ENCODE results near the gene SNRPD1.

SNRPD1 gene

DNA sequence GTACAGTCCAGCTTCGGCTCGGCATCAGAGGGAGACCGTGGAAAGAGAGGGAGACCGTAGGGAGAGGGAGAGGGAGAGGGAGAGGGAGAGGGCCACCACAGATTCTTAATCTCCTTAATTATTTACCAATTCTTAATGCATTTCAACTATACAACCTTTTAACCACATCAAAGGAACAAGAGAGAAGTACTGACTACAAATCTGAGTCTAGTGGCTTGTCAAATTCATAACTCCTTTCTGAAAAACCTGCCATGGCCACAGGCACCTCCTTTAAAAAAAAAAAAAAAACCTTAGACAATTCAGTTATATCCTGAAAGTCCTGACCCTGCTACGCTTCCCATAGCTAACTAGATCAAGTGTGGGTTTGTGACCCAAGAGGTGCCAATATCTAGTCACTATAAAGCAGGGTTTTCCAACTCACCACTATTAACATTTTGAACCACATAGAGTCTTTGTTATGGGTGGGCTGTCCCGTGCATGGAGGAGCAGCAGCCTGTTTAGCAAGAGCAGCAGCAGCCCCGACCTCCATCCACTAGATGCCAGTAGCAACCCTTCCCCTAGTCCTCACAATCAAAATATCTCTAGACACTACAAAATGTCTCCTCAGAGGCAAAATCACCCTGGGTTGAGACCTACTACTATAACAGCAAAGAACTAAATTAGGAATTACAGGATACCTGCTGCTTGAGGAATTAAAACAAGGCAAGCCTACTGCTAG is 18.4 kb upstream of the SNRPD1 start:
- Histone ChIP-seq H3K4me1 (ENCODE audit: insufficient read depth, poor library complexity, severe bottlenecking) (peaks cover 14% of the 10 kb centered on the region), H3K27me3 (ENCODE audit: insufficient read depth, poor library complexity, severe bottlenecking) (no peaks in the 10 kb centered on the region), H3K9me3 (ENCODE audit: severe bottlenecking) (no peaks in the 10 kb centered on the region), H3K4me3 (ENCODE audit: severe bottlenecking) (no peak overlapping the region), H3K27ac (ENCODE audit: poor library complexity, severe bottlenecking) (no peak overlapping the region), H3K36me3 (ENCODE audit: low read depth) (peaks cover 4% of the 10 kb centered on the region)
- DNase-seq (ENCODE audit: low spot score): no peak
- TF ChIP-seq, protein P1, sequence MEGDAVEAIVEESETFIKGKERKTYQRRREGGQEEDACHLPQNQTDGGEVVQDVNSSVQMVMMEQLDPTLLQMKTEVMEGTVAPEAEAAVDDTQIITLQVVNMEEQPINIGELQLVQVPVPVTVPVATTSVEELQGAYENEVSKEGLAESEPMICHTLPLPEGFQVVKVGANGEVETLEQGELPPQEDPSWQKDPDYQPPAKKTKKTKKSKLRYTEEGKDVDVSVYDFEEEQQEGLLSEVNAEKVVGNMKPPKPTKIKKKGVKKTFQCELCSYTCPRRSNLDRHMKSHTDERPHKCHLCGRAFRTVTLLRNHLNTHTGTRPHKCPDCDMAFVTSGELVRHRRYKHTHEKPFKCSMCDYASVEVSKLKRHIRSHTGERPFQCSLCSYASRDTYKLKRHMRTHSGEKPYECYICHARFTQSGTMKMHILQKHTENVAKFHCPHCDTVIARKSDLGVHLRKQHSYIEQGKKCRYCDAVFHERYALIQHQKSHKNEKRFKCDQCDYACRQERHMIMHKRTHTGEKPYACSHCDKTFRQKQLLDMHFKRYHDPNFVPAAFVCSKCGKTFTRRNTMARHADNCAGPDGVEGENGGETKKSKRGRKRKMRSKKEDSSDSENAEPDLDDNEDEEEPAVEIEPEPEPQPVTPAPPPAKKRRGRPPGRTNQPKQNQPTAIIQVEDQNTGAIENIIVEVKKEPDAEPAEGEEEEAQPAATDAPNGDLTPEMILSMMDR (IDR thresholded peaks at IDR 0.05; ENCODE audit: poor library complexity, severe bottlenecking): no peak
- ATAC-seq (ENCODE audit: low read depth): no peak

DNA sequence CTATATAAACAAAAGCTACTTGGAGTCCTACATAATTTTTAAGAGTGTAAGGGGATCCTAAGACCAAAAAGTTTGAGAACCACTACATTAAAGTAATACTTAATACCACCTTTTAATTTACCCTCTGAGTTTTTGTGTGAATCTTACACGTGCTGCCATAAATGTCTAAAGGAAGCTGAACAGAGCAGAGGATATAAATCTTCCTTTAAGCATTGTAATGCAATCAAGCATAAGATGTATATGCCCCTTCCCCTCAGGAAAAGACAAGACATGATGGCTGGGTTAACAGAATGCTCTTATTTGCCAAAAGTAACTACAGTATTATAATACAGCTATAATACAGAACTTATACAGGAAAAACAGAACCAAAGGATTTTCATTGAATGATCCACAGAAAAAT is 14.5 kb upstream of the SNRPD1 start:
- Histone ChIP-seq H3K9me3 (ENCODE audit: severe bottlenecking) (no peaks in the 10 kb centered on the region), H3K36me3 (ENCODE audit: low read depth) (peaks cover 4% of the 10 kb centered on the region), H3K27ac (ENCODE audit: poor library complexity, severe bottlenecking) (no peak overlapping the region), H3K4me1 (ENCODE audit: insufficient read depth, poor library complexity, severe bottlenecking) (peaks cover 14% of the 10 kb centered on the region), H3K27me3 (ENCODE audit: insufficient read depth, poor library complexity, severe bottlenecking) (no peaks in the 10 kb centered on the region), H3K4me3 (ENCODE audit: severe bottlenecking) (no peak overlapping the region)
- ATAC-seq (ENCODE audit: low read depth): no peak
- TF ChIP-seq, protein P1 (IDR thresholded peaks at IDR 0.05; ENCODE audit: poor library complexity, severe bottlenecking): no peak
- DNase-seq (ENCODE audit: low spot score): no peak

DNA sequence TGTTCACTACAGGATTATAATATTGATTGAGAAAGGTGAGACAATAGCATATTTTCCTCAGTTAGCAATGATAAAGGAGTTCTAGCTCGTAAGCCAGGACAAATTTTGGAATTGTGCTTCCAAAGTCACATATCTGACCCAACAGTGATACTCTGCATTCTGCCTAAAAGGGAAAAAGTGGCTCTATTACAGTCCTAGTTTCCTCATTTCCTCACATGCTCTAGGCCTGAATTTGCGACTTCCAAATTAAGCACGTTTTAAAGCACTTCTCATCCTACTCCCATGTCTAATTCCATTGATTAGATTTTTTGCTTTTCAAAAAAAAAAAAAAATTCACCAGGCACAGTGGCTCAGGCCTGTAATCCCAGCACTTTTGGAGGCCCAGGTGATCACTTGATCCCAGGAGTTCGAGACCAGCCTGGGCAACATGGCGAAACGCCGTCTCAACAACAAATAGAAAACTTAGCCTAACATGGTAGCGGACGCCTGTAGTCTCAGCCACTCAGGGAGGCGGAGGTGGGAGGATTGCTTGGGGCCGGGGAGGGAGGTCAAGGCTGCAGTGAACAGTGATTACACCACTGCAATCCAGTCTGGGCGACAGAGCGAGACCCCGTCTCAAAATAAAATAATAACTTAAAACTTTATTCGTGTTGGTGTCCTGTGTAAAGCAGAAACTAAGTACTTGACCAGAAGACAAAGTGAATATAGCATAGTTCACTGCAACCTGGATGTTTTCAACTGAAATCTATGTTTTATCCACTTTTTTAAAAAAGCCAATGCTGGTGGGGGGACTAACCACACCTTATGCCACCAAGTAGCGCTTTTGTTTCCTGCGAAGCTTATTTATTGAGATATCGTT is 13.2 kb upstream of the SNRPD1 start:
- H3K4me3 ChIP-seq (ENCODE audit: severe bottlenecking): peak overlapping the region; percentile 77
- peak overlapping the region; percentile 83 for H3K27ac ChIP-seq (ENCODE audit: poor library complexity, severe bottlenecking)
- TF ChIP-seq, protein P1 (IDR thresholded peaks at IDR 0.05; ENCODE audit: poor library complexity, severe bottlenecking): no peak
- no peaks in the 10 kb centered on the region for H3K27me3 ChIP-seq (ENCODE audit: insufficient read depth, poor library complexity, severe bottlenecking)
- peaks cover 4% of the 10 kb centered on the region for H3K36me3 ChIP-seq (ENCODE audit: low read depth)
- DNase-seq (ENCODE audit: low spot score) (no peak), ATAC-seq (ENCODE audit: low read depth) (0 out of 3 replicates have a peak, but pooled peaks have one; percentile 21)
- no peaks in the 10 kb centered on the region for H3K9me3 ChIP-seq (ENCODE audit: severe bottlenecking)
- peaks cover 14% of the 10 kb centered on the region for H3K4me1 ChIP-seq (ENCODE audit: insufficient read depth, poor library complexity, severe bottlenecking)

DNA sequence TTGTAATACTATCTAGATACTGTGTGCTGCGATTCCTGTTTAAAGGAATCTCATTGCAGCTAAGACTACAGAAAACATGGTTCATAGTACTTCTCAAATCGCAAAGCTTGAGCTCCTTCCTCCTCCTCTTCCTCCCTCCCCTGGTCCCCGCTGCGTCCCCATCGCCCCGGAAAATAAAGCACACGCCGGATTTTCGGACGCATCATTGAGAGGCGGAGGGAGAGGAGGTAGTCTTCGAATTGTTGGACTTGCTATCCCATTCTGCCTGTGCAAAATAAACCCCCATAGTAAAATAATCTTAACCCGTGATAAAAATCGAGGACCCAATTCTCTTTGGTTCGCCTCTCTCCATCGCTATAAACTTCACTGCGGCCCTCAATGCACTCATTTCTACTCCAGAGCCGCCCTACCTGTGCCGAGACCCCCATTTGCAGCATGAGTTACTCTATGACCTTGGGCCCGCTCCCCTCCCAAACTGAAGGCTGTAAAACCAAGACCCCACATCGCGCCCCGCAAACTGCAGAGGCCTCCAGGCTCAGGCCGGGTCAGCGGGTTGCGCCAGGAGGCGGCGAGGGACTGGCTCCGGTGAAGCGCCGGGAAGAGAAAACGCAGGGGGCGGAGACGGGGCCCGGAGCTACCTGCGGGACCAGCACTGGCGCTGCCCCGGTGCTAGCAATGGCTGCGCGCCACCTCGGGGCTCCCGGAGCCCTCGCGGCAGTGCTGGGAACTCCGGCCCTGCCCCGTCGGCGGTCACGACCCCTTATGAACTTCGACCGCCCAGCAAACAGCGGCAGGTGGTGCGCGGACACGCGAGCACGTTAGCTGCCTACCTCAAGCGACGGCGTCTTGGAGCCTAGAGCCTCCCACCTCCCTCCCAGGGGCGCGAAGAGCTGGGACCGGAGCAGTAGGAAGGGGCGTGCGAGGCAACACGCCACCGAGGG is 12.3 kb upstream of the SNRPD1 start:
- Histone ChIP-seq H3K36me3 (ENCODE audit: low read depth) (peaks cover 4% of the 10 kb centered on the region), H3K27me3 (ENCODE audit: insufficient read depth, poor library complexity, severe bottlenecking) (no peaks in the 10 kb centered on the region), H3K9me3 (ENCODE audit: severe bottlenecking) (no peaks in the 10 kb centered on the region), H3K27ac (ENCODE audit: poor library complexity, severe bottlenecking) (peak overlapping the region; percentile 83), H3K4me3 (ENCODE audit: severe bottlenecking) (peak overlapping the region; percentile 77), H3K4me1 (ENCODE audit: insufficient read depth, poor library complexity, severe bottlenecking) (peaks cover 14% of the 10 kb centered on the region)
- ATAC-seq (ENCODE audit: low read depth) (peak; percentile 68), DNase-seq (ENCODE audit: low spot score) (peak; percentile 68)
- TF ChIP-seq, protein P1 (IDR thresholded peaks at IDR 0.05; ENCODE audit: poor library complexity, severe bottlenecking): no peak

All from RWPE2 (cell line).